Right atrium auricular region (tissue), 2 donors: ENCODE results near the gene TTL. TPM values are rescaled to one million over a fixed set of nuclear protein-coding genes. Genes with fewer than 3 reads are reported as not detected.

Experiments
- DNase-seq: peaks from one replicate; pipeline ENCODE4 v3.0.0-alpha.2; 2019; ENCODE audit warnings: low spot score
- H3K27ac ChIP-seq, 2 donors: fragments of 200-600 bp; sonication (generic); 1 replicate in 1 of 2; 2 replicates in 1 of 2; pipeline ENCODE4 v1.5.1; 2016 to 2019
- H3K27me3 ChIP-seq, 2 donors: fragments of 200-600 bp; sonication (generic); one replicate each; pipeline versions ENCODE4 v1.5.1 to v1.6.0; 2017 to 2019
- H3K36me3 ChIP-seq: fragments of 200-600 bp; sonication (generic); one replicate; pipeline ENCODE4 v1.5.1; 2016
- H3K4me1 ChIP-seq, 2 donors: fragments of 200-600 bp; sonication (generic); one replicate each; pipeline versions ENCODE4 v1.5.1 to v1.6.0; 2017 to 2019
- H3K4me3 ChIP-seq, 2 donors: fragments of 200-600 bp; sonication (generic); 1 replicate in 1 of 2; 2 replicates in 1 of 2; pipeline ENCODE4 v1.5.1; 2017 to 2019; ENCODE audit warnings: mild to moderate bottlenecking in 1 of 2, moderate library complexity in 1 of 2
- H3K9me3 ChIP-seq, 2 donors: fragments of 200-600 bp; sonication (generic); one replicate each; pipeline ENCODE4 v1.5.1; 2019
- total RNA-seq, 2 donors: library from RNA; depleted of rRNA; stranded (reverse); fragments of >200 nt; gene quantifications; one replicate each; pipeline ENCODE4 v1.1.0, GENCODE V29; 2016
- TF ChIP-seq, protein P1 (sequence below), 2 donors: fragments of 200-600 bp; sonication (generic); IDR thresholded peaks; one replicate each; pipeline ENCODE4 v1.5.1; 2019; ENCODE audit warnings: antibody characterized with exemption in 2 of 2

Gene TTL
- total RNA-seq, 2 donors from 2014 or later, result 24.9 to 32.4 TPM

DNA sequence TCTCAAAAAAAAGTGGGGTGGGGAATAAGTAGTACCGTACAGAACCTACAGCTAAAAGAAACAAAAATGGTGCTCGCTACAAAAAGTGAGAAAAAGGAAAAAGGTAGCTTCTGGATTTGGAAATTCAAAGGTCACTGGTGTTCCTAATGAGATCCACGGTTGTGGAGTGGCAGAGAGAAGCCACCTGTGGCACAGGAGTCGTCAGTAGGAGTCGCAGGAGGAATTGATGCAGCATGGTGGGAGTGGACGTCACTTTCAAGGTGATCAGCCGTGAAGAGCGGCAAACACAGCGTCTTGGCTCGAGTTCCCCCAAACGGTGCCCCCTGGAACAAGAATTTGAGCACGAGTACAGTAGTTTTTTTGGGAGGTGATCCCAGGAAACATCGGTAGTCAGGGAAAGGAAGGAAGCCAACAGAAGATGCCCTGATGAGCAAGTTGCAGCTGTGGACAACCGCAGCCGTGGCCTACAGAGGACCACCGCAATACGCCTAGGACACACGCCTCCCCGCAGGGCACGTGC is 1.4 kb upstream of the TTL start:
- no peaks in the 10 kb centered on the region for H3K9me3 ChIP-seq
- H3K4me3 ChIP-seq, result peak overlapping the region; percentile 80 to 87
- peaks cover 0 to 26% of the 10 kb centered on the region in 2 donors for H3K4me1 ChIP-seq
- no peak for DNase-seq
- TF ChIP-seq, protein P1, sequence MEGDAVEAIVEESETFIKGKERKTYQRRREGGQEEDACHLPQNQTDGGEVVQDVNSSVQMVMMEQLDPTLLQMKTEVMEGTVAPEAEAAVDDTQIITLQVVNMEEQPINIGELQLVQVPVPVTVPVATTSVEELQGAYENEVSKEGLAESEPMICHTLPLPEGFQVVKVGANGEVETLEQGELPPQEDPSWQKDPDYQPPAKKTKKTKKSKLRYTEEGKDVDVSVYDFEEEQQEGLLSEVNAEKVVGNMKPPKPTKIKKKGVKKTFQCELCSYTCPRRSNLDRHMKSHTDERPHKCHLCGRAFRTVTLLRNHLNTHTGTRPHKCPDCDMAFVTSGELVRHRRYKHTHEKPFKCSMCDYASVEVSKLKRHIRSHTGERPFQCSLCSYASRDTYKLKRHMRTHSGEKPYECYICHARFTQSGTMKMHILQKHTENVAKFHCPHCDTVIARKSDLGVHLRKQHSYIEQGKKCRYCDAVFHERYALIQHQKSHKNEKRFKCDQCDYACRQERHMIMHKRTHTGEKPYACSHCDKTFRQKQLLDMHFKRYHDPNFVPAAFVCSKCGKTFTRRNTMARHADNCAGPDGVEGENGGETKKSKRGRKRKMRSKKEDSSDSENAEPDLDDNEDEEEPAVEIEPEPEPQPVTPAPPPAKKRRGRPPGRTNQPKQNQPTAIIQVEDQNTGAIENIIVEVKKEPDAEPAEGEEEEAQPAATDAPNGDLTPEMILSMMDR (IDR thresholded peaks at IDR 0.05), result no peak
- no peaks in the 10 kb centered on the region for H3K27me3 ChIP-seq
- peak overlapping the region in 1 of 2 donors; percentile 88 for H3K27ac ChIP-seq
- H3K36me3 ChIP-seq, result no peaks in the 10 kb centered on the region

DNA sequence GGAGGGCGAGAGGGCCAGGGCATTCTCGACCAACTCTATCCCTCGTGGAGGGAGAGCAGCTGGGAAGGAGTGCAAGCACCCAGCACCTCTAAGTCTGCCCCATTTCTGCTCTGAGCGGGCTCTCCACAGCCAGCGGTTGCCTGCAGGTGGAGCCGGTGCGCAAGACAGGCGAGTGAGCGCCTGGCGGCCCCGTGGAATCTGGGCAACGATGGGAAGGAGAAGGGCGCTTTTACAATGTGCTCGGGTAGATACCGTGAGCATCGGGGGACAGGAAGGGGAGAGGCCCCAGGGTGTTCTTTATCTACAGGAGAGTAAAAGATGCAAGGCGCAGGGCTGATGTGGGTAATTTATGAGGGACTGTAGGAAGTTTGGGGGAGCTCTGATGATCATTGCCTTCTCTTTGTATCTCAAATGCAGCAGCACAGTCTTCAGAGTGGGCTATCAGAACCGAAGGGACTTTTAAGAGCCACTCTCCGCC is 867 bp upstream of the TTL start:
- Histone ChIP-seq H3K27ac (peak overlapping the region; percentile 87 to 88), H3K27me3 (no peaks in the 10 kb centered on the region), H3K4me3 (peak overlapping the region; percentile 80 to 87), H3K36me3 (no peaks in the 10 kb centered on the region), H3K4me1 (peaks cover 0 to 26% of the 10 kb centered on the region in 2 donors), H3K9me3 (no peaks in the 10 kb centered on the region)
- DNase-seq, result peak; percentile 83
- TF ChIP-seq, protein P1 (IDR thresholded peaks at IDR 0.05), result peak; percentile 51 to 85

DNA sequence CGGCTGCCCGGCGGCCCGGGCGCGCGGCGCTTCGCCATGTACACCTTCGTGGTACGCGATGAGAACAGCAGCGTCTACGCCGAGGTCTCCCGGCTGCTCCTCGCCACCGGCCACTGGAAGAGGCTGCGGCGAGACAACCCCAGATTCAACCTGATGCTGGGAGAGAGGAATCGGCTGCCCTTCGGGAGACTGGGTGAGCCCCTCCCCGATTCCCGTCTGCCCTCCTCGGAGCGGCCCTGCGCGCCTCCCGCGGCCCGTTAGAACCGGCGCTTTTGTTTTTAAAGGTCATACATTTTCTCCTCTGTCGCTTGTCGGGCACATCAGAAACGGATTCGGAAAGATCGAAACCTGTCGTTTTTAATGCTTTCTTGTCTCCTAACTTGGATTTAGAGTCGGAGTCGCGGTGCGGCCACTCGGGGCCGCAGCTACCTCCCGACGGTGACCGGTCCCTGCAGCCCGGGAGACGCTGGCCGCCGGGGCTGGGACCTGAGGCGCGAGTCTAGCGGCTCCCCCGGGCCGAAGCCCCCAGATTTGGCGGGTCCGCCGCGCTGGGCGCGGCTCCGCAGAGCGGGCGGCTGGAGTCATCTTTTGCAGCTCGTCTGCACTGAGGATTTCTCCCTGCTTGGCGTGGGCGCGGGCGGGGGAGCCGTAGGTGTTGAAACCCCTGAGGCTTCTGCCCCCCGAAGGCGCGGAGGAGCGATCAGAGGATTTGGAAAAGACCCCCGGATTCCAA is 519 bp downstream of the TTL start:
- Histone ChIP-seq H3K4me1 (peaks cover 0 to 26% of the 10 kb centered on the region in 2 donors), H3K36me3 (no peaks in the 10 kb centered on the region), H3K27me3 (no peaks in the 10 kb centered on the region), H3K27ac (peak overlapping the region; percentile 88 to 92), H3K9me3 (no peaks in the 10 kb centered on the region), H3K4me3 (peak overlapping the region; percentile 80 to 85)
- TF ChIP-seq, protein P1 (IDR thresholded peaks at IDR 0.05), result no peak
- DNase-seq, result no peak

DNA sequence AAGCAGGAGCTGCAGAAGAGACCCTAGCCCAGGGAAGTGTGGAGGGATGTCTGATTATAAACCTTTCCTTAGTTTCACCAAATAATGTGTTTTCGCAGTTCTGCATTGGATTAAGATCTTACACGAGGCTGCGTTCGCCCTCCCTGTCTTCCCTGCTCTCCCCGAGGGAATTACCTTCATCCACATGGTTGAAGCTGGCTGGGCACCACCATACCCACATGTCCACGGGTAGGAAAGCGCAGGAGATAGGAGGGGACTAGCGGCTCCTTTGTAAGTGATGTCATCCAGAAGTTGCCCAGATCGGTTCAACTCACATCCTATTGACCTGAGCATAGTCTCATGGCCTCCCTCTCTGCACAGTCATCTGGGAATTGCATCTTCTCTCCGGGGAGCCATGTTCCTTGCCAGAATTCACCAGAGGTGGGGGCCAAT is 1.1 kb downstream of the TTL start:
- no peak for DNase-seq
- TF ChIP-seq, protein P1 (IDR thresholded peaks at IDR 0.05), result no peak
- peak overlapping the region; percentile 80 to 85 for H3K4me3 ChIP-seq
- H3K36me3 ChIP-seq, result no peaks in the 10 kb centered on the region
- no peaks in the 10 kb centered on the region for H3K9me3 ChIP-seq
- H3K27ac ChIP-seq, result peak overlapping the region; percentile 88 to 92
- H3K4me1 ChIP-seq, result peaks cover 0 to 32% of the 10 kb centered on the region in 2 donors
- no peaks in the 10 kb centered on the region for H3K27me3 ChIP-seq

DNA sequence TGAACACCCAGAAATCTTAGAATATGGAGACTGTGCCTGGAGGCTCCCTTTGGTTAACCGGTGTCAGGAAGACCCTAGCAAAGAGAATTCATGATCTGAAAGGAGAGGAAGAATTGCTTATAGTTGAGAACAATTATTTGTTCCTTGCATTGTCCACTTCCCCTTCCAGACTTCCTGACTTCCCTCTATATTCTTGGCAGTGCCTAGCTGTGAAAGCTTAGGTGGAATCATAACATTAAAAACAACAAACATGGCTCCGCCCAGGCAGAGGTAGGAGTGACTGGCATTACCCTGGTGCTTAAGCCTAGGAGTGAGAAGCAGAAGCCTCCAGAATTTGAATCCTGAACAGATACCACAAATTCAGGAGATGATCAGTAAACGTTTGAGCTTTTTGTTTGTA is 1.9 kb downstream of the TTL start:
- Histone ChIP-seq H3K27me3 (no peaks in the 10 kb centered on the region), H3K36me3 (no peaks in the 10 kb centered on the region), H3K4me3 (peak overlapping the region in 1 of 2 donors; percentile 80), H3K27ac (no peak overlapping the region), H3K4me1 (peaks cover 0 to 33% of the 10 kb centered on the region in 2 donors), H3K9me3 (no peaks in the 10 kb centered on the region)
- TF ChIP-seq, protein P1 (IDR thresholded peaks at IDR 0.05), result no peak
- no peak for DNase-seq
